Vagina (tissue), 2 donors: ENCODE data around the gene DPP6. TPM values are rescaled to one million over a fixed set of nuclear protein-coding genes. Genes with fewer than 3 reads are reported as not detected.

Experiments
- DNase-seq, 2 donors: peaks; one replicate each; pipeline ENCODE4 v3.0.0-alpha.2; 2017; ENCODE audit errors: extremely low spot score in 2 of 2
- H3K27ac ChIP-seq: fragments of 200-600 bp; sonication (generic); one replicate; pipeline ENCODE4 v1.5.1; 2019
- H3K27me3 ChIP-seq: fragments of 200-600 bp; sonication (generic); one replicate; pipeline ENCODE4 v1.5.1; 2019
- H3K36me3 ChIP-seq, 2 donors: fragments of 200-600 bp; sonication (generic); one replicate each; pipeline ENCODE4 v1.5.1; 2017 to 2019
- H3K4me1 ChIP-seq: fragments of 200-600 bp; sonication (generic); one replicate; pipeline ENCODE4 v1.5.1; 2019
- H3K4me3 ChIP-seq, 2 donors: fragments of 200-600 bp; sonication (generic); 1 replicate in 1 of 2; 2 replicates in 1 of 2; pipeline ENCODE4 v1.5.1; 2016 to 2019
- H3K9me3 ChIP-seq: fragments of 200-600 bp; sonication (generic); one replicate; pipeline ENCODE4 v1.5.1; 2019
- POLR2A ChIP-seq, 2 donors: fragments of 450-650 bp; IDR thresholded peaks; one replicate each; pipeline ENCODE4 v1.6.1; 2017; ENCODE audit warnings: antibody characterized with exemption in 2 of 2, mild to moderate bottlenecking in 2 of 2, moderate library complexity in 2 of 2
- POLR2AphosphoS5 ChIP-seq, 2 donors: sonication (generic); formaldehyde crosslinking; IDR thresholded peaks; one replicate each; pipeline ENCODE4 v1.9.0; 2017; ENCODE audit warnings: antibody characterized with exemption in 2 of 2, mild to moderate bottlenecking in 2 of 2, low read depth in 1 of 2; ENCODE audit not compliant: insufficient read depth in 1 of 2
- intact Hi-C: fragments of 100-400 bp; cut with DNase I; formaldehyde crosslinking; loops from one replicate; pipeline ENCODE4 v1.15.1; 2023
- total RNA-seq: library from RNA; depleted of rRNA; stranded (reverse); fragments of >200 nt; gene quantifications from one replicate; pipeline ENCODE4 v1.2.3, GENCODE V29; 2016
- TF ChIP-seq, protein P1 (sequence below), 3 experiments: fragments of 450-650 bp in 2 of 3; fragments of 200-600 bp in 1 of 3; sonication (generic) in 1 of 3; IDR thresholded peaks; one replicate each; pipeline ENCODE4 v1.5.1; 2017 to 2019; ENCODE audit warnings: antibody characterized with exemption in 3 of 3, mild to moderate bottlenecking in 2 of 3, moderate library complexity in 2 of 3

The DPP6 gene
- total RNA-seq, 1 donor from 2014 or later = 7.9 TPM

DNA sequence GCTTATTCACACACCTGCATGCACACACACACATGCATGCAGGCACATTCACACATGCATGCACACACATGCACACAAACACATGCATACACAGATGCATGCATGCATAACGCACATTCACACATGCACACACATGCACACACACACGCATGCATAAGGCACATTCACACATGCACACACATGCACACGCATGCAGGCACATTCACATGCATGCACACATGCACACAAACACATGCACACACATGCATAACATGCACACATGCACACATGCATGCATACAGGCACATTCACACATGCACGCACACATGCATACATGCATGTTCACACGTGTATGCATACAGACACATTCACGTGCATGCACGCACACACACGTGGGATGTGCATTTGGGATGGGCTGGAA lies 784.9 kb downstream of the DPP6 start:
- H3K27ac ChIP-seq = no peak overlapping the region
- no peak for DNase-seq
- H3K27me3 ChIP-seq = no peaks in the 10 kb centered on the region
- TF ChIP-seq POLR2AphosphoS5 (IDR thresholded peaks at IDR 0.05; ENCODE audit: insufficient read depth in 1 of 2, low read depth in 1 of 2) = no peak
- no peak for TF ChIP-seq POLR2A (IDR thresholded peaks at IDR 0.05)
- TF ChIP-seq, protein P1, sequence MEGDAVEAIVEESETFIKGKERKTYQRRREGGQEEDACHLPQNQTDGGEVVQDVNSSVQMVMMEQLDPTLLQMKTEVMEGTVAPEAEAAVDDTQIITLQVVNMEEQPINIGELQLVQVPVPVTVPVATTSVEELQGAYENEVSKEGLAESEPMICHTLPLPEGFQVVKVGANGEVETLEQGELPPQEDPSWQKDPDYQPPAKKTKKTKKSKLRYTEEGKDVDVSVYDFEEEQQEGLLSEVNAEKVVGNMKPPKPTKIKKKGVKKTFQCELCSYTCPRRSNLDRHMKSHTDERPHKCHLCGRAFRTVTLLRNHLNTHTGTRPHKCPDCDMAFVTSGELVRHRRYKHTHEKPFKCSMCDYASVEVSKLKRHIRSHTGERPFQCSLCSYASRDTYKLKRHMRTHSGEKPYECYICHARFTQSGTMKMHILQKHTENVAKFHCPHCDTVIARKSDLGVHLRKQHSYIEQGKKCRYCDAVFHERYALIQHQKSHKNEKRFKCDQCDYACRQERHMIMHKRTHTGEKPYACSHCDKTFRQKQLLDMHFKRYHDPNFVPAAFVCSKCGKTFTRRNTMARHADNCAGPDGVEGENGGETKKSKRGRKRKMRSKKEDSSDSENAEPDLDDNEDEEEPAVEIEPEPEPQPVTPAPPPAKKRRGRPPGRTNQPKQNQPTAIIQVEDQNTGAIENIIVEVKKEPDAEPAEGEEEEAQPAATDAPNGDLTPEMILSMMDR (IDR thresholded peaks at IDR 0.05) = no peak
- no peaks in the 10 kb centered on the region for H3K4me1 ChIP-seq
- no peaks in the 10 kb centered on the region for H3K36me3 ChIP-seq
- intact Hi-C loops = no loop called here
- H3K4me3 ChIP-seq = no peak overlapping the region
- H3K9me3 ChIP-seq = no peaks in the 10 kb centered on the region

DNA sequence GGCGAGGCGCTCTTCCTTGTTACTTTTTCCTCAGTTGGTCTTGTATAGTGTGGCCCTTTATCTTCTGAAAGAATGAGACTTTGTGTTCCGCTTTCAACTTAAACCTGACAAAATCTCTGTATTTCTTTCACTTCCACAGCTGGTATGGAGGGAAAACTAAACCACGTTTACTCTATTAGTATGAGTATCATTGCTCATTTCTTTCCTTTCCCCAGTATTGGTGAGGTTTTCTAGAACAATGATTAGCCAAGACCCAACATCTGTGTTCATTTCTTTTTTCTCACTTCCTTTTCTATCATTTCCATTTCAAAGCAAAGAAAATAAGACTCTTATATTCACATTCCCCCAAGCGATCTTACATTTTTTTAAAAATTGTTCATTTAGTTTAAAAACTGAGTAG lies 785.4 kb downstream of the DPP6 start:
- no peaks in the 10 kb centered on the region for H3K36me3 ChIP-seq
- no peak overlapping the region for H3K27ac ChIP-seq
- DNase-seq = no peak
- H3K4me1 ChIP-seq = no peaks in the 10 kb centered on the region
- no peaks in the 10 kb centered on the region for H3K9me3 ChIP-seq
- intact Hi-C loops = no loop called here
- H3K4me3 ChIP-seq = no peak overlapping the region
- no peaks in the 10 kb centered on the region for H3K27me3 ChIP-seq
- TF ChIP-seq, protein P1 (IDR thresholded peaks at IDR 0.05) = no peak
- TF ChIP-seq POLR2A (IDR thresholded peaks at IDR 0.05) (no peak), POLR2AphosphoS5 (IDR thresholded peaks at IDR 0.05; ENCODE audit: insufficient read depth in 1 of 2, low read depth in 1 of 2) (no peak)

DNA sequence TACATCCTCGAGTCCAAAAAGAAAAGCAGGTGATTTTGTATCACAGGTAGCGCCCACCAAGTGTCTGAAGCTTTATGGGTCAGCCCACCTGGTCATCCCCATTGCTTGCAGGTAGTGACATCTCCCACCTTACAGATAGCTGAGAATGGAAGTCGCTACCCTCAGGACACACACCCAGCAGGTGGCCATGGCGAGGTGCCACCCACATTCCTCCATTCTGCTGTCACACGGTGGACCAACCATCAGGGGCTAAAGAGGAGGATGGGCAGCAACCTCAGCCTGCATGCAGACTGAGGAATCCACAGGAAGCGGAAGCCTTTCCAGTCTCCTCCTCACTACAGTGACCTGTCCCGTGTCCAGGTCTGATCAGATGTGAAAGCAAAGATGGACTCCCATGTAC lies 787.9 kb downstream of the DPP6 start:
- Histone ChIP-seq H3K4me1 (no peaks in the 10 kb centered on the region), H3K4me3 (no peak overlapping the region), H3K27me3 (no peaks in the 10 kb centered on the region), H3K27ac (no peak overlapping the region), H3K36me3 (no peaks in the 10 kb centered on the region), H3K9me3 (no peaks in the 10 kb centered on the region)
- TF ChIP-seq, protein P1 (IDR thresholded peaks at IDR 0.05) = no peak
- no peak for TF ChIP-seq POLR2A (IDR thresholded peaks at IDR 0.05)
- intact Hi-C loops = no loop called here
- DNase-seq = no peak

DNA sequence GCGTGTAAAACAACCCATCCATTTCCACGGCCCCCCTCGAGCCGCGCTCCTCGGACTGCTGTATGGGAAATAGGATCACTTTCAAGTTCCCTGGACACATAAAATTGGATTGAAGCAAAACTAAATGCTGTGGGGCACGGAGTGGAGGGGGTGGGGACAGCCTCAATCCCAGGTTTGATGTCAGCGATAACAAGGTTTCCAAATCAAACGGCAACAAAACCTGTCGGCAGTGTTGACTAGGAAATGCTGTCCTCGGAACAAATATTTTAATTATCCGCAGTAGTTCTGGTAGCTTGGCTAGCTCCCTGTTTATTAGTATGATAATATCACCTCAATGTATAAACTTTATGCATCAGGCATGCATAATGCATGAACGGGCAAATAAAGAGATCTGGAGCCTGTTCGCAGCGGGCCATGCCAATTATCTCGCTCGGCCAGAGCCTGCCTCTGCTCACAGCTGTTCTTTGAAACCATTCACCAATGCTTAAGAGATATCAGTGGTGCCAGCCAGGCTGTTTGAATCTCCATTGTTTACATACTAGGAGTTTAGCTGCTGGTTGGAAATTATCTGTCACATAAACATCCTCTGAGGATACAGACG lies 789.6 kb downstream of the DPP6 start:
- intact Hi-C loops = no loop called here
- H3K4me1 ChIP-seq = no peaks in the 10 kb centered on the region
- H3K4me3 ChIP-seq = no peak overlapping the region
- H3K36me3 ChIP-seq = no peaks in the 10 kb centered on the region
- TF ChIP-seq, protein P1 (IDR thresholded peaks at IDR 0.05) = no peak
- TF ChIP-seq POLR2A (IDR thresholded peaks at IDR 0.05) (no peak), POLR2AphosphoS5 (IDR thresholded peaks at IDR 0.05; ENCODE audit: insufficient read depth in 1 of 2, low read depth in 1 of 2) (no peak)
- H3K27ac ChIP-seq = no peak overlapping the region
- no peaks in the 10 kb centered on the region for H3K9me3 ChIP-seq
- no peak for DNase-seq
- no peaks in the 10 kb centered on the region for H3K27me3 ChIP-seq

DNA sequence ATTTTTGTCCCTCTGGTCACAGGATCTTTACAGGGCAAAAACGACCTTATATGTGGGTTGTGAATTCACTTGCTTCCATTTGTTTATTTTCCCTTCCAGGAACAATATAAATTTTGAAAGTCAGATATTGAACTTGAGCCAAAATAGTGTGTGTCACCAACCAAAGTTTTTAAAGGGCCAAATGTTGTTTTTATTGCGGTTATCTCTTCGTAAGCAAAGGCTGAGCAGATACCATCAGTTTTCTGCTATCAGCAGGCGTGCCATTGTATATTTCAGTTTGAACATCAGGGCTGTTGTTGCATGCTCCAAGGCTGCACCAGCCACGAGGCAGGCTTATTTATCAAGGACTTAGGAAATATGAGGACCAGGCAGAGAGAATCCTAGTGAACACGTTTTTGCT lies 790.4 kb downstream of the DPP6 start:
- TF ChIP-seq POLR2AphosphoS5 (IDR thresholded peaks at IDR 0.05; ENCODE audit: insufficient read depth in 1 of 2, low read depth in 1 of 2) (no peak), POLR2A (IDR thresholded peaks at IDR 0.05) (no peak)
- TF ChIP-seq, protein P1 (IDR thresholded peaks at IDR 0.05) = no peak
- Histone ChIP-seq H3K27me3 (no peaks in the 10 kb centered on the region), H3K4me3 (no peak overlapping the region), H3K9me3 (no peaks in the 10 kb centered on the region), H3K27ac (no peak overlapping the region), H3K36me3 (no peaks in the 10 kb centered on the region), H3K4me1 (no peaks in the 10 kb centered on the region)
- DNase-seq = no peak
- intact Hi-C loops = no loop called here
